Ovary (tissue), 9 donors: ENCODE results near the gene VASH2. TPM values are rescaled to one million over a fixed set of nuclear protein-coding genes. Genes with fewer than 3 reads are reported as not detected.

Experiments used
- DNase-seq, 5 donors: peaks; one replicate each; pipeline ENCODE4 v3.0.0-alpha.2; 2019 to 2020
- H3K27ac ChIP-seq, 2 donors: fragments of 200-600 bp; one replicate each; pipeline versions ENCODE4 v1.5.1 to v1.8.0; 2019 to 2022
- H3K27me3 ChIP-seq: fragments of 200-600 bp; one replicate; pipeline ENCODE4 v1.8.0; 2022
- H3K36me3 ChIP-seq: fragments of 200-600 bp; sonication (generic); one replicate; pipeline ENCODE4 v1.5.1; 2019
- H3K4me1 ChIP-seq: one replicate; pipeline ENCODE4 v1.8.1; 2013; ENCODE audit warnings: mild to moderate bottlenecking, moderate library complexity; ENCODE audit not compliant: insufficient read depth
- H3K4me3 ChIP-seq: fragments of 200-600 bp; sonication (generic); one replicate; pipeline ENCODE4 v1.5.1; 2017
- H3K9me3 ChIP-seq, 2 donors: fragments of 200-600 bp in 1 of 2; sonication (generic) in 1 of 2; one replicate each; pipeline versions ENCODE4 v1.5.1 to v1.8.1; 2013 to 2019; ENCODE audit warnings: mild to moderate bottlenecking in 1 of 2, moderate library complexity in 1 of 2
- CTCF ChIP-seq, 3 donors: fragments of 450-650 bp in 2 of 3; fragments of 200-600 bp in 1 of 3; IDR thresholded peaks; one replicate each; pipeline versions ENCODE4 v1.5.1 to v1.8.0; 2016 to 2022; ENCODE audit warnings: antibody characterized with exemption in 3 of 3, mild to moderate bottlenecking in 1 of 3
- EP300 ChIP-seq: sonication (generic); formaldehyde crosslinking; IDR thresholded peaks from one replicate; pipeline ENCODE4 v1.6.1; 2017; ENCODE audit warnings: antibody characterized with exemption
- POLR2A ChIP-seq: fragments of 450-650 bp; IDR thresholded peaks from one replicate; pipeline ENCODE4 v1.6.1; 2017; ENCODE audit warnings: antibody characterized with exemption, mild to moderate bottlenecking, moderate library complexity
- WGBS, 3 donors: extraction: QIAGEN DNeasy Blood & Tissue Kit in 1 of 3; methylation state at CpG; one replicate each; pipeline versions ENCODE4 v1.1.5 to v1.1.7; 2013 to 2017; 5-methylcytosine and 5-hydroxymethylcytosine counted together
- intact Hi-C, 4 donors: fragments of 100-400 bp; cut with DNase I; formaldehyde crosslinking; loops; one replicate each; pipeline versions ENCODE4 v1.11.0 to v1.15.1; 2022 to 2023
- polyA plus RNA-seq, 2 donors: library from polyadenylated mRNA; stranded (reverse); fragments of 200-250 nt in 1 of 2; fragments of 350-450 nt in 1 of 2; fragmentation: Illumina TruSeq in 1 of 2; extraction: RNeasy Lipid Tissue Mini Kit (QIAGEN cat#74804) in 1 of 2; gene quantifications; one replicate each; pipeline ENCODE4 v1.2.3, GENCODE V29; 2013 to 2014
- total RNA-seq, 7 donors: library from RNA; depleted of rRNA in 2 of 7; stranded (reverse); fragments of >200 nt in 2 of 7; fragmentation: NEBNext Ultra II Directional in 3 of 7; extraction: Animal tissue kit (Norgen Biotek cat#: 25700) in 3 of 7; gene quantifications; one replicate each; pipeline versions ENCODE4 v1.1.0 to v1.2.4, GENCODE V29; 2016 to 2023
- donor health status: DM: no; HTN: no; CAD: no; lungs with moderate emphysema.
- donor health status: DM: no; HTN: no; CAD: no.
- donor health status: Bipolar disorder and iron deficiency.
- donor health status: DM: yes; HTN: yes; CAD: no.
- donor health status: DM: no; HTN: no; CAD: no.
- donor health status: DM: yes; HTN: yes; CAD: no.

VASH2 gene
- total and polyA plus RNA-seq, 9 donors = 0.28 to 2.1 (median 0.83) TPM

- H3K4me3 ChIP-seq = no peak overlapping the region
- no peaks in the 10 kb centered on the region for H3K36me3 ChIP-seq
- no peak overlapping the region for H3K27ac ChIP-seq
- H3K27me3 ChIP-seq = no peaks in the 10 kb centered on the region
- intact Hi-C loops = no loop called here
- DNase-seq = no peak
- peaks cover 4% of the 10 kb centered on the region for H3K4me1 ChIP-seq
- TF ChIP-seq EP300 (no peak), POLR2A (no peak), CTCF (IDR thresholded peaks at IDR 0.05) (no peak)
- H3K9me3 ChIP-seq = no peaks in the 10 kb centered on the region
- WGBS, 3 donors = 54 to 69% (median 68%) methylated on average over 8 of the region's 8 CpGs
Observed at GRCh38 chr1:212952641-212952976, 2.3 kb downstream of the VASH2 start.

GRCh38 chr1:212953321-212953720 is 3.0 kb downstream of the VASH2 start:
- H3K27me3 ChIP-seq = no peaks in the 10 kb centered on the region
- H3K27ac ChIP-seq = no peak overlapping the region
- no peak overlapping the region for H3K4me3 ChIP-seq
- DNase-seq = no peak
- TF ChIP-seq CTCF (IDR thresholded peaks at IDR 0.05) (no peak), EP300 (no peak), POLR2A (no peak)
- intact Hi-C loops = no loop called here
- peaks cover 4% of the 10 kb centered on the region for H3K4me1 ChIP-seq
- WGBS, 3 donors = 70 to 83% (median 74%) methylated on average over 3 of the region's 3 CpGs
- H3K36me3 ChIP-seq = no peaks in the 10 kb centered on the region
- H3K9me3 ChIP-seq = no peaks in the 10 kb centered on the region

GRCh38 chr1:212954514-212954913 is 4.2 kb downstream of the VASH2 start:
- no peaks in the 10 kb centered on the region for H3K9me3 ChIP-seq
- H3K36me3 ChIP-seq = no peaks in the 10 kb centered on the region
- H3K27ac ChIP-seq = no peak overlapping the region
- H3K27me3 ChIP-seq = no peaks in the 10 kb centered on the region
- no peak overlapping the region for H3K4me3 ChIP-seq
- WGBS, 3 donors = 85 to 98% (median 95%) methylated on average over 6 of the region's 6 CpGs
- TF ChIP-seq EP300 (no peak), POLR2A (no peak), CTCF (IDR thresholded peaks at IDR 0.05) (no peak)
- peaks cover 4% of the 10 kb centered on the region for H3K4me1 ChIP-seq
- intact Hi-C loops = no loop called here
- no peak for DNase-seq

DNA sequence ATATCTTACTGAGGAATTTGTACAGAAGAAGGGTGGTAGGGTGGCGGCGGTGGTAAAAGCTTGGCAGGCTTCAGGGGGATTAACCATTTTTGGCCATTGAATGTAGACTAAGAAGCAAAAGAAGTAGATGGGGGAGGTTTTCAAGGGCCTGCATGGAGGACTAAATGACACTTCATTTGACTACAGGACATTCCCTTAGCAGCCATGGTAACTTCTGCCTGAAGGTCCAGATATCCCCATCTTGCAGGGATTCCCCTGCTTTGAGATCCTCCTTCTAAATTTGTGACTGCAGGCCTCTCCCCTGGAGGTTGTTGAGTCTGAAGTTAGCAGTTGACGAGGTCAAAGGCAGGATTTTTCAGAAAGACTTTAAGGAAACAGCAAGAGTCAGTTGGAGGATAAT is 4.8 kb downstream of the VASH2 start:
- whole genome bisulfite sequencing, 3 donors = 97 to 98% (median 97%) methylated on average over 3 of the region's 3 CpGs
- Histone ChIP-seq H3K4me3 (no peak overlapping the region), H3K27ac (no peak overlapping the region), H3K27me3 (no peaks in the 10 kb centered on the region), H3K4me1 (peaks cover 2% of the 10 kb centered on the region), H3K36me3 (no peaks in the 10 kb centered on the region), H3K9me3 (no peaks in the 10 kb centered on the region)
- intact Hi-C loops = no loop called here
- no peak for DNase-seq
- TF ChIP-seq EP300 (no peak), CTCF (IDR thresholded peaks at IDR 0.05) (no peak), POLR2A (no peak)
